GM11168 (cell line): ENCODE results near the gene CRACDL.

Source experiments
- in situ Hi-C: fragments of 300-500 bp; cut with MboI; formaldehyde crosslinking; loops from one replicate; pipeline ENCODE4 v1.12.0; 2022; ENCODE audit warnings: low sequenced_read_pairs; ENCODE audit not compliant: unreplicated experiment

CRACDL gene

GRCh38 chr2:98935777-98936352, at the start of gene CRACDL:
TSS of gene CRACDL (minus strand) at chr2:98936225. CDS start at chr2:98846800, 89,425 bp downstream.
- in situ Hi-C loops = no loop called here

- in situ Hi-C loops = no loop called here
Observed at GRCh38 chr2:98975611-98976010, 39.6 kb upstream of the CRACDL start.

- in situ Hi-C loops = no loop called here
Observed at GRCh38 chr2:98972582-98973167, 36.6 kb upstream of the CRACDL start.

GRCh38 chr2:98959810-98960507, 23.9 kb upstream of the CRACDL start:
- in situ Hi-C loops = no loop called here

- in situ Hi-C loops = no loop called here
Observed at GRCh38 chr2:98952966-98953365, 16.9 kb upstream of the CRACDL start.

- in situ Hi-C loops = no loop called here
Observed at GRCh38 chr2:98948956-98949739, 13.1 kb upstream of the CRACDL start.

GRCh38 chr2:98947554-98947953, 11.5 kb upstream of the CRACDL start:
- in situ Hi-C loops = no loop called here

- in situ Hi-C loops = no loop called here
Observed at GRCh38 chr2:98946855-98947254, 10.8 kb upstream of the CRACDL start.

- in situ Hi-C loops = no loop called here
Observed at GRCh38 chr2:98944775-98945174, 8.8 kb upstream of the CRACDL start.

GRCh38 chr2:98940102-98940501, 4.1 kb upstream of the CRACDL start:
- in situ Hi-C loops = no loop called here

- in situ Hi-C loops = no loop called here
Observed at GRCh38 chr2:98937906-98938305, 1.9 kb upstream of the CRACDL start.

GRCh38 chr2:98936353-98937351, 627 bp upstream of the CRACDL start:
- in situ Hi-C loops = no loop called here

- in situ Hi-C loops = no loop called here
Observed at GRCh38 chr2:98935111-98935770, 784 bp downstream of the CRACDL start.

GRCh38 chr2:98932778-98933343, 3.2 kb downstream of the CRACDL start:
- in situ Hi-C loops = no loop called here

- in situ Hi-C loops = no loop called here
Observed at GRCh38 chr2:98932164-98932563, 3.9 kb downstream of the CRACDL start.

- in situ Hi-C loops = no loop called here
Observed at GRCh38 chr2:98931596-98931995, 4.4 kb downstream of the CRACDL start.

- in situ Hi-C loops = no loop called here
Observed at GRCh38 chr2:98929920-98930319, 6.1 kb downstream of the CRACDL start.

- in situ Hi-C loops = no loop called here
Observed at GRCh38 chr2:98928242-98928641, 7.8 kb downstream of the CRACDL start.

GRCh38 chr2:98927027-98927426, 9.0 kb downstream of the CRACDL start:
- in situ Hi-C loops = no loop called here
